ENCODE measurements around the gene GZMM. TPM values are rescaled to one million over a fixed set of nuclear protein-coding genes. Genes with fewer than 3 reads are reported as not detected.
A peak's percentile ranks its signal among the peaks of the same experiment; 100 is the strongest.

GZMM gene
- total and polyA plus RNA-seq, 3 donors from 2014 or later: 0.31 to 2.2 (median 1.4) TPM

- peak in 1 of 3 experiments; percentile 46 for TF ChIP-seq CTCF (IDR thresholded peaks at IDR 0.05)
- TF ChIP-seq POLR2A (IDR thresholded peaks at IDR 0.05): no peak
- Histone ChIP-seq H3K4me3 (peak within 1 kb of the TSS; percentile 88 to 96), H3K27me3 (no peaks in the 10 kb centered on the region), H3K36me3 (ENCODE audit: low read depth, missing control alignments) (no peaks in the 10 kb centered on the region), H3K9me3 (no peaks in the 10 kb centered on the region), H3K4me1 (peaks cover 14% of the 10 kb centered on the region), H3K27ac (peak within 1 kb of the TSS; percentile 81 to 89)
- intact Hi-C loops (cut with DNase I; ENCODE audit: low total_unique reads): no loop called here
- WGBS, 2 donors: 1% methylated on average over 32 to 76 of the region's 81 CpGs
- peak; percentile 89 for DNase-seq
Measured at GRCh38 chr19:507286-508203, 36.3 kb upstream of the GZMM start, which contains the start of gene TPGS1. Gene TPGS1 (plus strand): TSS chr19:507497. CDS start chr19:507507, 10 bp downstream.

- H3K9me3 ChIP-seq: no peaks in the 10 kb centered on the region
Measured at GRCh38 chr19:508204-509150, 35.4 kb upstream of the GZMM start.

GRCh38 chr19:510606-511100 is 33.2 kb upstream of the GZMM start:
- no peaks in the 10 kb centered on the region for H3K27me3 ChIP-seq
- H3K36me3 ChIP-seq (ENCODE audit: low read depth, missing control alignments): no peaks in the 10 kb centered on the region
- H3K9me3 ChIP-seq: no peaks in the 10 kb centered on the region
- no peak overlapping the region for H3K4me3 ChIP-seq
- intact Hi-C loops (cut with DNase I; ENCODE audit: low total_unique reads): no loop called here
- TF ChIP-seq POLR2A (IDR thresholded peaks at IDR 0.05): no peak
- peak; percentile 58 to 88 (median 73) for TF ChIP-seq CTCF (IDR thresholded peaks at IDR 0.05)
- no peak overlapping the region for H3K27ac ChIP-seq
- DNase-seq: peak; percentile 70
- H3K4me1 ChIP-seq: peaks cover 14% of the 10 kb centered on the region
- 38% methylated on average over 17 to 21 of the region's 21 CpGs for WGBS, 2 donors

More at GRCh38 chr19:508204-509150, 35.4 kb upstream of the GZMM start:
- Histone ChIP-seq H3K27me3 (no peaks in the 10 kb centered on the region), H3K36me3 (ENCODE audit: low read depth, missing control alignments) (no peaks in the 10 kb centered on the region), H3K27ac (peak overlapping the region in 1 of 2 donors; percentile 89), H3K4me3 (peak overlapping the region; percentile 88 to 96), H3K4me1 (peaks cover 14% of the 10 kb centered on the region)
- DNase-seq: no peak
- 49 to 56% methylated on average over 20 to 32 of the region's 32 CpGs for WGBS, 2 donors
- intact Hi-C loops (cut with DNase I; ENCODE audit: low total_unique reads): no loop called here
- TF ChIP-seq CTCF (IDR thresholded peaks at IDR 0.05) (no peak), POLR2A (IDR thresholded peaks at IDR 0.05) (no peak)

GRCh38 chr19:511101-511851 is 32.6 kb upstream of the GZMM start:
- Histone ChIP-seq H3K27ac (no peak overlapping the region), H3K4me3 (no peak overlapping the region), H3K36me3 (ENCODE audit: low read depth, missing control alignments) (no peaks in the 10 kb centered on the region), H3K4me1 (peaks cover 13% of the 10 kb centered on the region), H3K9me3 (no peaks in the 10 kb centered on the region), H3K27me3 (no peaks in the 10 kb centered on the region)
- TF ChIP-seq POLR2A (IDR thresholded peaks at IDR 0.05): no peak
- no peak for TF ChIP-seq CTCF (IDR thresholded peaks at IDR 0.05)
- 72 to 77% methylated on average over 26 to 30 of the region's 30 CpGs for WGBS, 2 donors
- DNase-seq: no peak
- intact Hi-C loops (cut with DNase I; ENCODE audit: low total_unique reads): no loop called here
